Stimulated activated CD4-positive, alpha-beta T cell treated with anti-CD3 and anti-CD28 coated beads, Interleukin-15, amount 100 ng/mL, for 48 hours (primary cell): Measurements from ENCODE around the gene AMER2.
"Not testable (repeated sequence)": the region's sequence is repeated elsewhere in the genome, so short reads cannot be mapped to it uniquely, and the experiment has no call there.

Experiments
- DNase-seq, 2 donors: peaks; one replicate each; pipeline ENCODE4 v3.0.0-alpha.2; 2020; ENCODE audit warnings: low read depth in 2 of 2

AMER2 gene

GRCh38 chr13:25181597-25181996, 9.5 kb upstream of the AMER2 start:
- no peak for DNase-seq

GRCh38 chr13:25180775-25181537, 8.9 kb upstream of the AMER2 start:
- DNase-seq: no peak

- no peak for DNase-seq
Measured at GRCh38 chr13:25179832-25180774, 8.0 kb upstream of the AMER2 start.

- no peak for DNase-seq
Measured at GRCh38 chr13:25179011-25179410, 6.9 kb upstream of the AMER2 start.

- no peak for DNase-seq
Measured at GRCh38 chr13:25178070-25178469, 6.0 kb upstream of the AMER2 start.

- no peak for DNase-seq
Measured at GRCh38 chr13:25177636-25178035, 5.5 kb upstream of the AMER2 start.

- DNase-seq: no peak
Measured at GRCh38 chr13:25177012-25177411, 4.9 kb upstream of the AMER2 start.

- no peak for DNase-seq
Measured at GRCh38 chr13:25175431-25175830, 3.3 kb upstream of the AMER2 start.

- no peak for DNase-seq
Measured at GRCh38 chr13:25175026-25175425, 2.9 kb upstream of the AMER2 start.

- DNase-seq: no peak
Measured at GRCh38 chr13:25174304-25174703, 2.2 kb upstream of the AMER2 start.

- no peak for DNase-seq
Measured at GRCh38 chr13:25172303-25172630, 179 bp upstream of the AMER2 start.

- no peak for DNase-seq
Measured at GRCh38 chr13:25171170-25171516, 945 bp downstream of the AMER2 start.

GRCh38 chr13:25170554-25171111, 1.5 kb downstream of the AMER2 start:
- no peak for DNase-seq

GRCh38 chr13:25169951-25170553, 2.0 kb downstream of the AMER2 start:
- no peak for DNase-seq

- DNase-seq: no peak
Measured at GRCh38 chr13:25169356-25169755, 2.7 kb downstream of the AMER2 start.

GRCh38 chr13:25168790-25169189, 3.3 kb downstream of the AMER2 start:
- DNase-seq: no peak

- DNase-seq: no peak
Measured at GRCh38 chr13:25167382-25168174, 4.5 kb downstream of the AMER2 start.

GRCh38 chr13:25166306-25166705, 5.8 kb downstream of the AMER2 start:
- no peak for DNase-seq

- DNase-seq: no peak
Measured at GRCh38 chr13:25165663-25166062, 6.4 kb downstream of the AMER2 start.

GRCh38 chr13:25165163-25165562, 6.9 kb downstream of the AMER2 start:
- DNase-seq: not testable (repeated sequence)

- DNase-seq: no peak
Measured at GRCh38 chr13:25157681-25158080, 14.4 kb downstream of the AMER2 start.

GRCh38 chr13:25153736-25154135, 18.4 kb downstream of the AMER2 start:
- DNase-seq: no peak
